ENCODE results near the gene FAM50A.

The FAM50A gene

GRCh38 chrX:154462396-154462795 lies 18.5 kb downstream of the FAM50A start:
- H3K4me3 ChIP-seq (ENCODE audit: low read depth, low read length): no peak overlapping the region
- TF ChIP-seq CTCF (IDR thresholded peaks at IDR 0.05; ENCODE audit: low read depth, low read length, missing control alignments): no peak
- in situ Hi-C loops (cut with HindIII; ENCODE audit: low sequenced_read_pairs): no loop called here
- DNase-seq (ENCODE audit: low read depth): no peak

- DNase-seq (ENCODE audit: low read depth): no peak
- in situ Hi-C loops (cut with HindIII; ENCODE audit: low sequenced_read_pairs): no loop called here
- no peak for TF ChIP-seq CTCF (IDR thresholded peaks at IDR 0.05; ENCODE audit: low read depth, low read length, missing control alignments)
- no peak overlapping the region for H3K4me3 ChIP-seq (ENCODE audit: low read depth, low read length)
Observed at GRCh38 chrX:154463611-154464220, 19.8 kb downstream of the FAM50A start.

GRCh38 chrX:154464806-154465365 lies 20.9 kb downstream of the FAM50A start:
- in situ Hi-C loops (cut with HindIII; ENCODE audit: low sequenced_read_pairs): no loop called here
- TF ChIP-seq CTCF (IDR thresholded peaks at IDR 0.05; ENCODE audit: low read depth, low read length, missing control alignments): no peak
- no peak for DNase-seq (ENCODE audit: low read depth)
- H3K4me3 ChIP-seq (ENCODE audit: low read depth, low read length): no peak overlapping the region

- no peak for TF ChIP-seq CTCF (IDR thresholded peaks at IDR 0.05; ENCODE audit: low read depth, low read length, missing control alignments)
- in situ Hi-C loops (cut with HindIII; ENCODE audit: low sequenced_read_pairs): no loop called here
- H3K4me3 ChIP-seq (ENCODE audit: low read depth, low read length): no peak overlapping the region
- DNase-seq (ENCODE audit: low read depth): no peak
Observed at GRCh38 chrX:154465601-154466000, 21.7 kb downstream of the FAM50A start.

- in situ Hi-C loops (cut with HindIII; ENCODE audit: low sequenced_read_pairs): no loop called here
- TF ChIP-seq CTCF (IDR thresholded peaks at IDR 0.05; ENCODE audit: low read depth, low read length, missing control alignments): no peak
- H3K4me3 ChIP-seq (ENCODE audit: low read depth, low read length): no peak overlapping the region
- no peak for DNase-seq (ENCODE audit: low read depth)
Observed at GRCh38 chrX:154466036-154466435, 22.1 kb downstream of the FAM50A start.

- no peak for TF ChIP-seq CTCF (IDR thresholded peaks at IDR 0.05; ENCODE audit: low read depth, low read length, missing control alignments)
- DNase-seq (ENCODE audit: low read depth): no peak
- in situ Hi-C loops (cut with HindIII; ENCODE audit: low sequenced_read_pairs): no loop called here
- no peak overlapping the region for H3K4me3 ChIP-seq (ENCODE audit: low read depth, low read length)
Observed at GRCh38 chrX:154466907-154467306, 23.0 kb downstream of the FAM50A start.

Measured in astrocyte of the cerebellum (primary cell).